GM18511 (cell line): ENCODE data around the gene SOCS2.

Experiments
- ATAC-seq: cut with Tn5 transposase; IDR thresholded peaks from one replicate; pipeline ENCODE4 v1.9.1; 2021; ENCODE audit warnings: mild to moderate bottlenecking, moderate library complexity; ENCODE audit not compliant: unreplicated experiment

SOCS2 gene

DNA sequence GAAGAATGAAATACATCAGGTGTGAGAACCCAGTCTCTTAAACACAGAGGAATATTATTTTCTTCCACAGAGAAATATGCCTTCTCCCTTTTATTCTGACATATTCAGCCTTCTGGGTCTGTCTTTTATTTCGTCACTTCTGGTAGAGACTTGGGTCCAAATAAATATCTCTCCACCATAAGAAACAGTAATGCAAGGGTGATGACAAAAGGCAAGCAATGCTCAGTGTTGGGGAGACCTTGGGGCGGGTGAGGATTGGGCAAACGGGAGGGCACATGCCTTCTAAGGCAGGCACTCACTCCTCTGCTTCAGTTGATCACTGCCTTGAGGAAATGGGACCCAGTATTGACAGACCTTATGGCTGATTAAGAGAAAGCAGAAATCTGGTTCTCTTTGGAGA lies 6.7 kb upstream of the SOCS2 start:
- ATAC-seq = no peak

DNA sequence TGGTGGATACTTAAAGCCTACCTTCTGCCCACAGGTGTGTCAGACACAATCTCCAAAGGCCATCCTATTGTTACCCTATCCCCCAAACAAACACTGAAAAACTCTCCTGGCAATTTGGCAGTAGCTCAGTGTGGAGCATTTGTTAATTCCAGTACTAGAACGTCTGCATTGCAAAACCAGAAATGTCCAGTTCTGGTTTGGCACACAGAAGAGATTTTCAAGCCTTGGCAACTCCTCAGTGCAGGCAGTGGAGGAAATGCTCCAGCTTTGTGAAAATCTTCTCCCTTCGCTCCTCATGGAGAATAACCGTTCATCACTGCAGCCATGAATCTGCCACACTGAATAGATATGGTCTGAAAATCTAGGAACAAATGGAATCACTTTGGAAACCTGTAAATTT lies 5.3 kb upstream of the SOCS2 start:
- no peak for ATAC-seq

DNA sequence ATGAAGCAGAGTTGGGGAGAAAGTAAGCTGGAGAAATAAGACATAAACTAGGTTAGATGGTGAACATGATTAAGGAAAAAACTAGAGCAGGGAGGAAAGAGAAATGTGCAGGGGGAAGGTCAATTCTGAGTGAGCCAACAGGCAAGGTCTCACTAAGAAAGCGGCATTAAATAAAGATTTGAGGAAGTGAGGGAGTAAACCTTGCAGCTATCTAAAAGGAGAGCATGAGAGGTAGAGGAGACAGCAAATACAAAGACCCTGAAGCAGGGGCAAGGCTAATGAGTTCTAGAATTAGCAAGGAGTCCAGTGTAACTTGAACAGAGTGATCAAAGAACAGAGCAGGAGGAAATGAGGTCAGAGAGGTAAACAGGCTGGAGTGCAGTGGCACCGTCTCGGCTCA lies 4.4 kb upstream of the SOCS2 start:
- ATAC-seq = no peak

DNA sequence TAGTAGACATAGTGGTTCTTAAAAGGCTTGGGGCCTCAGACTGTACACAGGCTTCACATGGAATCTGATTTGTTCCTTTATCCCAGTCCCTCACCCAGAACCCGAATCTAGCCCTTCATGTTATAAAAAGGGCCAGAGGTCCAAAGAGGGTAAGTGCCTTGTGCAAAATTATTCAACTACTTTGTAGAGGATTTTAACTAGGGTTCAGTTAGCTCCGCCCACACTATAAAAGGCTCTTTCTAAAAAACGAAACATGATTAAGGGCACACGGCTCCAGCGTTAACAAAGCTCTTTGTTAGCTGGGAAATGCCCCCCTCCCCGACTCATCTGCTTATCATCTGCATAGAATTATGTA lies 3.2 kb upstream of the SOCS2 start:
- ATAC-seq = no peak

DNA sequence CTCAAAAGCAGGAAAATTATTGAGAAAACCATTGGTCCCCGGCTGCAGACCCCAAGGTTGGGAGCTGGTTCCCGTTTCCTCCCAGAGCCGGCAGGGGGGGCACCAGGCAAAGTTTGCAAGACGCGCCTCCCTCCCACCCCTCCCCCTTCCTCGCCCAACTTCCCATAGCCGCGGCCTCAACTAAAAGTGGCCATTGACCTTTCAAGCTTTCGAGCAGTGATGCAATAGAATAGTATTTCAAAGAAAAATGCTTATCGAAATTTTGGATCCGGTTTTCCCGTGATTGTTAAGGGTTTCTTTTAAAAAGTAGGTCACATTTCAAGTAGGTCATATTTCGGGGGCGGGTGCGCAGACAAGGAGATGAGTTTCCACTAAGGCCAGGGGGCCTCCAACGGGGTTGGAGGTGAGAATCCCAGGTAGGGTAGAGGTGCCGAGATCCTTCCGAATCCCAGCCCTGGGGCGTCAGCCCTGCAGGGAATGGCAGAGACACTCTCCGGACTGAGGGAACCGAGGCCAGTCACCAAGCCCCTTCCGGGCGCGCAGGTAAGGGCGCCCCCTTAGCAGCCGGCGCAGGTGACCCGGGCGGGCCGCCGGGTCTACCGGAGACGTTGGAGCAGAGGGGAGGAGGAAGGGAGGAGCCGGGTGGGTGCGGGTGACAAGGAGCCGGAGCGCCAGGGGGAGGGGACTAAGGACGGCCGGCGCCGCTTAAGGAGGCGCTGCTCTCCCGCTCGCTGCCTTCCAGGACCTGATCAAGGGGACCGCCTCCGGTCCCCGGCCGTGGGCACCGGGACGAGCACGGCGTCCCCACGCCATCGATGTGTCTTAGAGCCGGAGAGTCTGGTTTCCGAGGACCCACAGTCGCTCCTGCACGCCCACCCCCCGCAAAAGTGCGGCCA lies 2.6 kb upstream of the SOCS2 start:
- ATAC-seq = peak; percentile 46

DNA sequence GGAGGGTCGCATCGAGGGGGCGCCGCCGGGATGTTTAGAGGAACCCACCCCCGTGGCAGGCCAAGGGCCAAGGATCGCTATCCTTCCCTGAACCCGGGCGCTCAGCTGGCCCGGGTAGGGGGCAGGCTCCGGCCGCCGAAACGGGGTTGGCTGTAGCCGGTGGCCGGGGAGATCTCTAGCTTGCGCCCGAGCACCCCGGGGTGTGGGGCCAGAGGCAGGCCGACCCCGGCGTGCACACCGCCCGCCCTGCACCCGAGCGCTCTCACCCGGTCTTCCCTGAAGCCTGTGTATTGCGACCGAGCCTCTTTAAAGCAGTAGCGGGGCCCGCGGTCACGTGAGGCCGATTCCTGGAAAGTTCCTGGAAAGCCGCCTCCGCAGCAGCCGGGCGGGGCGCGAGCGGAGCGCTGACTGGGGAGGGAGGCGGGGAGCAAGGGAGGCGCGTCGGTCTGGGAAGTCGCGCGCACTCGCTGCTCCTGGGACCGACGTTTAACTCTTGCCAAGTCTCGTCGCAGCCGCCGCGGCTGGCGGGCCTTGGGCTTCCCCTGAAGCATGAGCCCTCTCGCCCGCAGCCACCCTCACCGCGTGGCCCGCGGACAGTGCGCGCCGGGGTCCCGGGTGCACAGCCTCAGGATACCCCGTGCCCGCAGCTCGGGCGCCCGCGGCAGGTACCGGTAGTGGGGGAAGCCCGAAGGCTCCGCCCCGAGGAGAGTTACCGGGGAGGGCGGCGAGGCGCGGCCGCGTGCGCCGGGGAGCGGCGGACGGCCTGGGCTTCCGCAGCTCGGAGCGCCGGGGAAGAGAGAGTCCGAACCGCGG lies 1.7 kb upstream of the SOCS2 start:
- peak; percentile 53 for ATAC-seq

DNA sequence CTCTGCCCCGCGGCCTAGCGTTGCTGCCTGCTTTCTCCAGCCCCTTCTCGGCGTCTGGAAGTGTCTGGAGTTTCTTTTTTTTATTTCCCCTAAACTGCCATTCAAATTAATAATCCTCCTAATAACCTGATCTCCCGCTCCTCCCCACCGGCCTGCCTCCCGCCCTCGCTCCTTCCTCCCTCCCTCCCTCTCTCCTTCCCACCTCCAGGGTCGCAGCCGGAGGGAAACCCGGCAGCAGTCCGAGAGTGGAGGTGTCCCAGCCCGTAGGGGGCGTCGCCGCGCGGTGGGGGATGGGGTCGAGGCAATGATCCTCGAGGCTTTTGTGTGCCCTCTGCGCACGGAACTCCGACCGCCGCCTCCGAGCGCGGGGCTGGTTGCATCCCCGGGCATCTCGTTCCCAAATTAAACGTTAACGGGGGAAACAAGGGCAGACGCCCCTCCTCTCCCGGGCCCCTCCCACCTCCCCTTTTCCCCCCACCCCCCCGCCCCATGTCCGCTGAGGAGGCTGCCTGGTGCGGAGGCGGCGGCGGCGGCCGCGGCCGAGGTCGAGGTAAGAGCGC lies 1.0 kb upstream of the SOCS2 start:
- peak; percentile 28 for ATAC-seq

DNA sequence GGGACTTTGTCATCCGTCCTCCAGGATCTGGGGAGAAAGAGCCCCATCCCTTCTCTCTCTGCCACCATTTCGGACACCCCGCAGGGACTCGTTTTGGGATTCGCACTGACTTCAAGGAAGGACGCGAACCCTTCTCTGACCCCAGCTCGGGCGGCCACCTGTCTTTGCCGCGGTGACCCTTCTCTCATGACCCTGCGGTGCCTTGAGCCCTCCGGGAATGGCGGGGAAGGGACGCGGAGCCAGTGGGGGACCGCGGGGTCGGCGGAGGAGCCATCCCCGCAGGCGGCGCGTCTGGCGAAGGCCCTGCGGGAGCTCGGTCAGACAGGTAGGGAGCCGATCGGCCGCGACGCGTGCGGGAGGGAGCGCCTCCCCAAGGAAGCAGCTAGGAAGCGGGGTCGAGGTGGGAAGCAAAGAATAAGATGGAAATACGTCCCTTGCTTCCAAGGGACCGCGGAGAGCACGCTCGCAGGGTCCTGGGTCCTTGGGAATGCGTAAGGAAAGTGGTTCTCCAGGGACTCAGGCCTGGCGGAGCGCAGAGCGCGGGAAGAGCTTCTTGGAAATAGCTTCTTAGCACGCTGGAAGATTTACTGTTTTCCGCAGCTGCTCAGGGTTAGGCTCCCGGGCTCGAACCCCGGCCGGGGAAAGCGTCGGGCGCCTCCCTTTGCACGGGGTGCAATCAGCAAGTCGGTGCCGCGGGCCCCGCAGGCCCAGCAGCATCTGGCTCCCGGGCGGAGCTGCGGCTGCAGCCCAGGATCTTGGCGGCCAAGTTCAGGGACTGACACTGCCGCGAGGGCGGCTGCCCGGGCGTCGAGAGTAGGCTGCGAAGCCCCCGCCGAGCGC lies 457 bp downstream of the SOCS2 start:
- no peak for ATAC-seq

DNA sequence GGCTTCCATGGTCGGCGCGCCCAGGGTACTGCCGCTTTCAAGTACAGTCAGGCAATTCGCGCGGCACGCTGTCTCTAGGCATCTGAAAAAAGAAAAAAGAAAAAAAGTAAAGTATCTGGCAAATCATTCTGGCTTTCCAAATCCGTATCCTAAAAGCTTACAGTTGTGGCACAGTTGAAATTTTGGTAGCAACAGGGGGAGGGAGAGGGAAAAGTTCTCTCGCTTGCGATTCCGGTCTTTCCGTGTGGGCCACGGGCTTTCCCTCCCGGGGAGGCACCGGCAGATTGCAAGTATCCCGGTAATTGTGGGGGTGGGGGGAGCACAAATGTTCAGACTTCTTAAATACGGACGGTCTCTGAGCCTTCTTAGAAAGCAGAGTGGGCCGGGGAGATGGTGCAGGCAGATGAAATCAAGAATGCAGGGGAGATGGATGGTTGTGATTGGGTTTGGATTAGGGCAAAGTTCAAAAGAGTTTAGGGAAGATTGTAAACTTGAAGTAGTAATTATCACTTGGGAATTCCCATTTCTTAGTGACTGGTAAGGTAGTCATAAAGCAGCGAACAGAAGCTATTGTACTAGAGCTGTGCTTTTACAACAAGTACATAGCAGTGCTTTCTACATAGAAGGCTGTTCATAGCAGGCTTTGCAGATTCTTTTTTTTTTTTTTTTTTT lies 1.2 kb downstream of the SOCS2 start:
- ATAC-seq = no peak

DNA sequence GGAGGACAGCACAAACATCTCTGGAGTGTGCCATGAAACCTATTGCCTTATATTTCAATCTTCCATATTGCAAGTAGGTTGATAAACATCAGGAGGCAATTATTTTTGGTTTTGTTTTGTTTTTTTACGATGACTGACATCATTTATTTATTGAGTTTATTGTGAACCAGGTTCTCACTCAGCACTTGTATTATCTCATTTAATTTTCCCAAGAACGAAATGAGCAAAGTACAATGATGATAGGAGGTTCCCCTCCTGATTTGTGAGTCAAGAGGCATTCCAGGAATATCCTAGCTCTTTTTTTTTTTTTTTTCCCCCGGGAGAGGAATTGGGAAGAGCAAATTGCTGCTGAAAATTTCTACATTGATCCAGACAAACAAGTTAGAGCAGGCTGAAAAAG lies 4.7 kb downstream of the SOCS2 start:
- no peak for ATAC-seq

DNA sequence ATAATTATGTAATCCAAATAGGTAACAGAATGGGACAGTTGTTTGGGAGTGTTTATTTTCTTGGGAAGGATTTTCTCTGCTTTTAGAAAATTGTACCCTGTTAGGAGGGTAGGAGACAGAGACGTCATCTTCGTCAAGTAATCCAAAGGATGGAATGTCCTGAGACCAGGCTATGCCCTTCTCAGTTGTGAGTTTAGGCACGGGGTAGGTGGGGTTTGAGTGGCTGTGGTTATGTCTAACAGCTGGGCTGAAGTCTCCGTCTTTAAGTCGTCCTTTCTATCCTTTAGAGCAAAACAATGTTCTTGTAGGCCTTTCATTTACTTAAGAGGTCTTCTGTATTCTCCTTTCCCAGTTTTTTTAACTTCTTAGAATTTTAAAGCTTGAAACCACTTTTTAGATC lies 5.7 kb downstream of the SOCS2 start:
- ATAC-seq = no peak

DNA sequence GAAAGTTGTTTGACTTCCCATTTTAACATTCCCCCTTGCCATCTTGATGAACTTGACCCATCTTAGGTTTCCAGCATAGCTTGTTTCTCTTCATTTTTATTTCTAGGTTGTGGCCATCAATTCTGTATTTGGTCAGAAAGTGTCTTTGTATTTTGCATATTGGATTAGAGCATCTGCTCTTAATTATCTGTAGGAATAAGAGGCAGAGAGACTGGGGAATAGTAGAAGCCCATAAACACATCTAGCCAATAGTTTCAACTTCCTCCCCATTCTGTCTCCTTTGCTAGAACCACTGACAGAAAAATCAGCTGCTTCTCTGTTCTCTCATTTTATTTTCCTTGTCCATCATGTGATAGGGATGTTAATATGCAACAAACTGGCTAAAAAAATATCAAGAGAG lies 8.2 kb downstream of the SOCS2 start:
- no peak for ATAC-seq

DNA sequence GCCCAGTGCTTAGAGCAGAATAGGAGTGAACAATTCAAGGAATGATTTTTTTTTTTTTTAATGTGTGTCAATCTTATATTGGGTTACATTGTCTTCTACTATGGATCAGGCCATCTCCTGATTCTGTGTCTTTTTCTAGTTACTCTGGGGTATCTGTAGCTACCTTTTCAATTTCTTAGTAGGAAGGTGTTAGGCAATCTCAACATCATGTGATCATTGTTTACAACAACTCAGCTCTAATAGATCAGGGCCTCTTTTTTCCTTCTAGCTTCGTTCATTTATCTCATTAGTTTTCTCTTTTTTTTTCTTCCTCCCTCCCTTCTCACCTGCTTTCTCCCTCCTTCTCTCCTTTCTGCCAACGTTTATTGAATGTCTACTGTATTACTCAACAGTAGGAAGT lies 8.9 kb downstream of the SOCS2 start:
- no peak for ATAC-seq

DNA sequence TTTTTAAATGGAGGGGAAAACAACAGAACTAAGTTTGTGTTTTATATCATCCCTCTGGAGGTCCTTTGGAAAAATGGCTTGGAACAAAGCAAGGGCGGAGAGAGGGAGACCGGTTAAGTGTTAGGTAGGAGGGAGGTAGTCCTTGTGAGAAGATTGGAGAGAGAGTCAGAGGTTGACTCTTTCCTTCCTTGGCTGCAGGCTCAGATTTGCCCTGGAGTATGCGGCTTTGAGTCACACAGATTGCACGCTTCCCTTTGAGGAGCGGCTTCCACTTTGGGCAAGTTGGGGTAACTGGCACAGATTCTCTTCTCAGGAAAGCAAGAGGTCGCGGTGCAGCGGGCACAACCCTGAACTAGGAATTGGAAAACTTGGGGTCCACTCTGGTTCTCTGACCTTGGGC lies 9.9 kb downstream of the SOCS2 start:
- no peak for ATAC-seq

DNA sequence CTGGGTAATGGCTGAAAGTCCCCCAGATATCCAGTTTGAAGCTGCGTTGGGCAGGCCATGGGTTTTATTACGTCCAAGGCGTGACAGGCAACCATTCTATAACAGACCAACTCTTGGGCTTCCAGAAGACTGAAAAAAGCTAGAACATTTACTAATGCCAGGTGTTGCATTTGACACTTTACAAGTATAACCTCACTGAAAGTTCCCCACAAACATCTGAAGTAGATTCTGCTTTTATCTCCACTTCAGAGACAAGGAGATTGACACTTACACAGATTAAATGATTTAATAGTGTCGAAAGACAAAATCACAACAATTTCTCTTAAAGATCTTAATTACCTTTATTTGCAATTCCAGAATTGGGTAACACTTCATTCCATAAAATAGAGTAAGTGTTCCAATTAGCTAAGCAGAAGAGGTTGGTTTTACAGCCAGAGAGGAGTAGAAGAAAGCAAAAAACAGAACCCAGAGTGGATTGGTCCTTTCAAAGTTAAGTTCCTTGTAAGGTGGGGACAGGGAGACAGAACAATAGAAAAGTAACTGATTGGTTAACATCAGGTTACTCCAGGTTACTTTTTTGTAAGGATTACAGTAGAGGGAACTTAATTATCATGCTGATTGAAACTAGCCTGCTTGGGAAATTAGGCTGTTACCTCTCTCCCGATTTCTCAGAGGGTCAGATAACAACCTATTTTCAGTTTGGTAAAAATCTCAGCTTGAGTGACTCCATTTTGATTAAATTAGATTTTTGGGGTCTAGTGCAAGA lies 11.3 kb downstream of the SOCS2 start:
- ATAC-seq = no peak

DNA sequence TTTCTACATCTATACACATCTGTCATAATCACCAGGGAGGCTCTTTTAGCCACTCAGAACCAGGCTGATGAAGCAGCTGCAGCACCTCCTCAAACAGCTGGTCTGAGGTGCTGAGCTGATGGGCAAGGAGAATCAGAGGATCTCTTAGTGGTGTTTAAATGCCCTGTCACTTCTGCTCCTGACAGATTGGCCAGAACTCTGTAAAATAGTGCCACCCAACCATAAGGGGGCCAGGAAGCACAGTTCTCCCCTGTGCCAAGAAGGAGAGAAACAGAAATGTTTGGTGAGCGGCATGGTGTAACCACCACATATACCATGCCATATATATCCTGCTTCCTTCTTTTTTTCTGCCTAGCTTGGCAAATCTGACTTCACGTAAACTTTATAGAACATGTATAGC lies 12.8 kb downstream of the SOCS2 start:
- no peak for ATAC-seq

DNA sequence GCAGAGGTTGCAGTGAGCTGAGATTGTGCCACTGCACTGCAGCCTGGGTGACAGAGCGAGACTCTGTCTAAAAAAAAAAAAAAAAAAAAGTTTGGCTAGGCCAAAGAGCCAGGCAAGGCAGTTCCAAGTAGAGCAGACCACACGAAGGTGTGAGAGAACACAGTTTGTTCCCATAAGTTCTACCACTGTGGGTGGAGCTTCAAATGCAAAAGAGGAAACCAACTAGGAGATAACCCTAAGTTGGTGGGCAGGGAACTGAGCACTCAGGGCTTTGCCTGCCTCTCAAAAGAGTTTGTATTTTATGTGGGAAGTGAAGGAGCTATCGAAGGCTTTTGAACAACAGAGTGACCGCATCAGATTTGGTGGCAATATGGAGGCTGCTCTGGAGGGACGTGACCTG lies 15.1 kb downstream of the SOCS2 start:
- no peak for ATAC-seq

DNA sequence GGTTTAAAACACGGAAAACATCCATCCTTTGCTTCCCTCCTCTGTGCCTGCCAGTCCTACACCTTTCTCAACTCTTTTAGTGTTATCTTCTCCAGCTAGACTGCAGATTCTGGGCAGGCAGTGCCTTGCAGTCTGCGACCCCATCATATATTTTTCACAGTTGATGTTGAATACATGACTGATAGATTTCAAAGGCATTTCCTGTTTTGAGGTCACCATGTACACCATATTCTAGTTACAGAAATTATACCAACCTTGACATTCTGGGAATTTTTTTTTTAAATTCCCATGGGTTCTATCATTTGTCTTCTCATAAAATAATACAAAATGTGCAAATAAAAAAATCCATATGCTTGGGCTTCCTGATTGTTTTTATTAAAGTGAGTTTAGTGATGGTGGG lies 16.6 kb downstream of the SOCS2 start:
- ATAC-seq = no peak

DNA sequence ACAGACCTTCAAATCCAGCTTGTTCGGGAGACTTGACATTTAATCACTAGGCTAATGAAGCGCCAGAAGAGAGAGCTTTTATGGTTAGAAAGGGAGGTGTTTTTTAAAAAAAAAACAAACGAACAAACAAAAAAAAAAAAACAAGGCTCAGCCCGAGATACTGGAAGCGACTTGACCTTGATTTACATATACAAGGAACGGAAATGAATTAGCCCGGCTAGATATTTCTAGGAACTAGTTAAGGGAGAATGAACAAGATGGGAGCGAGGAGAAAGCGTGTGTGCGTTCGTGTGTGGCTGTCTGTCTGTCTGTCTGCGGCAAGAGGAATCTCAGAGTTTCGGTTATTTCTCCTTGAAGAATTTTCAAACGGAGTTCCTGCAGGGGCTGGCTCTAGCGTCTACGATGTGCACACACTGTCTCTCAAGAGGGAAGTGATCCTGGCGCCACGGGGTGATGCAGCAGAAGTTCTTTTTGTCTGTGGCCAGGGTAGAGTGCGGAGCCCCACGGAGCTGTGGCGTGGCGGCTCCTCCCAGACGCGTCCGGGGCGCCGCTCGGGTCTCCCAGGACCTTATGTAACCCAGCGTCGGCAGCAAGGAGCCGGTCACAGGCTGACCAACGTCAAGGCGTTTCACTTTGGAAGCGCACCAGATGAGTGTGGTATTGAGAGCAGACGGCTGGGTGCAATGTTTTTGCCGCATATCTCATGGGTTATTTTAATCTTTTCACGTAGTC lies 18.8 kb downstream of the SOCS2 start:
- peak; percentile 80 for ATAC-seq
